HCEC 1CT (cell line): ENCODE results near the gene NUBP2.
A peak's percentile ranks its signal among the peaks of the same experiment; 100 is the strongest.

Experiments
- DNase-seq: peaks from one replicate; pipeline ENCODE4 v3.0.0-alpha.2; 2017

NUBP2 gene

DNA sequence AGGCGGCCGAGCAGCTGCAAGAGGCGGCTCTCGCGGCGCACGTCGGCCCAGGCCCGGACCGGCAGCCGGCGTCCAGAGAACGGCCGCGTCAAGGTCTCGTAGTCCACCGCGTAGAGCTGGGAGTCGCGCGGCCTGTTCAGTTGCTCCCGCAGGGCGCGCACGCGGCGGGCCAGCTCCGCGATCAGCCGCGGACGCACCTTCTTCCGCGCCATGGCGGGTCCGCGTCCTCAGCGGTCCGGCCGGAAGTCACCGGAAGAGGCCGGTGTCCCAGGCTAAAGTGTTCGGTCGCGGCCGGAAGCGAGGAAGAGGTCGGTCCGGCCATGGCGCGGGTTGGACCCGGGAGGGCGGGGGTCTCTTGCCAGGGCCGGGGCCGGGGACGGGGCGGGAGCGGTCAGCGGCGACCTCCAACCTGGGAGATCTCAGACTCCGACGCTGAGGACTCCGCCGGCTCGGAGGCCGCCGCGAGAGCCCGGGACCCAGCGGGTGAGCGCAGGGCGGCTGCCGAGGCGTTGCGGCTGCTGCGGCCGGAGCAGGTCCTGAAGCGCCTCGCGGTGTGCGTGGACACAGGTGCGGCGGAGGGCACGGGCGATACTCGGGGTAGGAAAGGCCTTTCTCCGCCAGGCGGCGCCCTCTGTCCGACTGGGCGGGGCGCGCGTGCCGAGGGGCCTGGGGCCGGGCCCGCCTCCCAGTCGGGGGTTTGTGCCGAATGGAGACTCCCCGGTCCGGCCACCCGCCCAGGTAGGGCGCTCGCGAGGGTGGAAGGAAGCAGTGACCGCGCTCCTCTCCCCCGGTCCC lies 9.7 kb upstream of the NUBP2 start, which contains the start of gene MRPS34:
Gene MRPS34, minus strand, starts transcription at position 227 of the 795 bp plus-strand sequence. Its CDS starts 15 bp downstream, at position 212.
- peak; percentile 82 for DNase-seq

DNA sequence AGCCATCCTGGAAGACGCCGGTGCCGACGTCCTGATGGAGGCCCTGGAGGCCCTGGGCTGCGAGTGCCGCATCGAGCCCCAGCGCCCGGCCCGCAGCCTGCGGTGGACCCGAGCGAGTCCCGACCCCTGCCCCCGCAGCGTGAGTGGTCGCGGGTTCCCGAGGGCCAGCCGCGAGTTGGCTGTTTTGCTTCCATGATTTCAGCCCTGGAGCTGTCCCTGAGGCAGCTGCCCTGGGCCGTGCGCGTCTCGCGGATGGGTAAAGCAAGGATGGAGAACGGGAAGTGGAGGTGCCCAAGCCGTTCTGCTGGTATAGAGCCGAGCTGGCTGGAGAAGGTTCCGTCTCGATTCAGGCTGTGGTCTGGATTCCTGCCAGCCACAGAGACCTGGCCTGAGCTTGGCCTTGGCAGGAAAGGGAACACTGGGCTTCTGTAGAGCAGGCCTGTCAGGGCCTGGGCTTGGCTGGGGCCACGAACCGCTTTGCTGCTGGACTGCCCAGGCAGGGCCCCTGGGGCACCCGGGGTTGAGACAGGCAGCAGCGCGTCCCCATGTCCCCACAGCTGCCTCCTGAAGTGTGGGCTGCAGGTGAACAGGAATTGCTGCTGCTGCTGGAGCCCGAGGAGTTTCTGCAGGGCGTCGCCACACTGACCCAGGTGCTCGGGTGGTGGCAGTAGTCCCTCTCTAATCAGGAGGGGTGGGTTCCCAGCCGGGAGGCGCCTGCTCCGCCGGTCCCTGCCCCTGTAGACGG lies 8.9 kb upstream of the NUBP2 start:
- DNase-seq: no peak

DNA sequence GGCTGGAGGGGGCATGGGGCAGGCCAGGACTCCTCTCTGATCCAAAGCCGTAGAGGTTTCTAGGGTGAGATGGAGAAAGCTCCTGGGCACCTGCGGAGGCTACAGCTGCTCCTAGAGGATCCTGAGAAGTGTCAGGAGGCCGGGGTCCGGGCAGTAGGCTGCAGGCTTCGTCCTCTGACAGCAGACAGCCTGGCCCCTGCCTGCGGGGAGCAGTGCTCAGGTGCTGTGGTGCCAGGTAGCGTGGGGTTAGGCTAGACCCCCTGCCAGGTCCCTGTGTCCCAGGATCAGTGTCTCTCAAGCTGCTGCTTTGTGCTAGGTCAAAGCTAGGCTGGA lies 8.3 kb upstream of the NUBP2 start:
- no peak for DNase-seq

DNA sequence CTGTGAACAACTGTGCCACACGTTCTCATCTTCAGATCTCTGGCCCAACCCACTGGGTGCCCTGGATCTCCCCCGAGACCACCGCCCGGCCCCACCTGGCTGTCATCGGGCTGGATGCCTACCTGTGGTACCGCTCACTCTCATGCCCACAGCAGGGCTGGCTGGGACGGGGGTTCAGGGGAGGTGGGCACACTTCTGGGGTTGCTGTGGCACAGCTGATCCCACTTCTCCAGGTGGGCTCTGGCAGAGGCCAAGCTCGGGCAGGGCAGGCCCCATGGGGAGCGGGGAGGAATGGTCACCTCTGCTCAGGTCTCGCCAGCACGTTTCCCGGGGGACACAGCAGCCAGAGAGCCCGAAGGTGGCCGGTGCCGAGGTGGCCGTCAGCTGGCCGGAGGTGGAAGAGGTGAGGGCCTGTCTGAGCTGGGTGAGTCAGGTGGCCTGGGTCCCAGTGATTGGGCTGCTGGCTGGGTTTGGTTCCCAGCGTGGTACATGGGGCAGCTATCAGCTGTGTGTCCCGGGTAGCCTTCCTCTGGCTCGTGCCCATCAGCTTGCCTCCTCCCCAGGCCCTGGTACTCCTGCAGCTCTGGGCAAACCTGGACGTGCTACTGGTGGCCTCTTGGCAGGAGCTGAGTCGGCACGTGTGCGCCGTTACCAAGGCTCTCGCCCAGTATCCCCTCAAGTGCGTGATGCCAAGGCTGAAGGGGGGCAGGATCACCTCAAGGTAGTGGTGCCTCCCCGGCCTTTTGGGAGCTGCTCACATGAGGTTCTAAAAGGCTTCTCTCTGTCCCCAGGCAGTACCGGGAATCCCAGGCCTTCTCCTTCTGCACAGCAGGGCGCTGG lies 7.5 kb upstream of the NUBP2 start:
- no peak for DNase-seq

DNA sequence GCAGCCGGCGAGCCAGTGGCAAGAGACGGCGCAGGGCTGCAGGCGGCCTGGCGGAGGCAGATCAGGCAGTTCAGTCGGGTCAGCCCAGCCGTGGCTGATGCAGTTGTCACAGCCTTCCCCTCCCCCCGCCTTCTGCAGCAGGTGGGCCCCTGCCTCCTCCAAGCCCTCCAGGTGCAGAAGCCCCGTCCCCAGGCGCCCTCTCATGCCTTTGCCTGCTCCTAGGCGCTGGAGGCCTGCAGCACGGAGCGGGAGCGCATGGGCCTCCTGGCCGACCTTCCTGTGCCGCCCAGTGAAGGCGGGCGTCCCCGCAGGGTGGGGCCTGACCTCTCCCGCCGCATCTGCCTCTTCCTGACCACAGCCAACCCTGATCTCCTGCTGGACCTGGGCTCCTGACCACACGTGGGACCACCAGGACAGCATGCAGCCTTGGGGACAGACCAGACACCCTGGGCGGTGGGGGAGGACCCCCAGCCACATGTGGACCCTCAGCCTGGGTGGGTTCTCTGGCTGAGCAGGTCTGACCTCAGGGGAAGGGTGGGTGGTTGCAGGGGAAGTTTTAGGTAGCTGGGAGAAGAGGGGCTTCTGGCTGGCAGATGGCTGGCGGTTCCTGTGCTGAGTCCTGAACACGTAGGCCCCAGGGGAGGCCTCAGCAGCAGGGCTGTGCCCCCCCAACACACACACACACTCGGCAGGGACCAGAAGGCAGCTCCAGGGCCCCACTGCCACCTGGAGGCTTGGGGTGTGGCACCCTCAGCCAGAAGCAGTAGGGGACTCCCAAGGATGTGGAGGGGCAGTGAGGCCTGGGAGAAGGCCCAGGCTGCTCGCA lies 6.7 kb upstream of the NUBP2 start:
- DNase-seq: no peak

DNA sequence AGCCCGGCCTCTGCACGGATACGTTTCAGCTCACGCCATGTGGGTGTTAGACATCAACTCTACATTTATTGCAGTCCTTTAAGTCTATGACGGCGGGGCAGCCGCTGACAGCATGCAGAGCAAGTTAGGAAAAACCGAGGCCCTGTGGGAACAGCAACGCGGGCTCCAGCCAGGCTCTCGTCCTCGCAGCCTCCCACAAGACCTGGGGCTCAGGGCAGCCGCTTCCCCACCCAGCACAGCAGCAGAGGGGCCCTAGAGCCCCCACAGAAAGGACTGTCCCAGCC lies 6.1 kb upstream of the NUBP2 start:
- DNase-seq: no peak

DNA sequence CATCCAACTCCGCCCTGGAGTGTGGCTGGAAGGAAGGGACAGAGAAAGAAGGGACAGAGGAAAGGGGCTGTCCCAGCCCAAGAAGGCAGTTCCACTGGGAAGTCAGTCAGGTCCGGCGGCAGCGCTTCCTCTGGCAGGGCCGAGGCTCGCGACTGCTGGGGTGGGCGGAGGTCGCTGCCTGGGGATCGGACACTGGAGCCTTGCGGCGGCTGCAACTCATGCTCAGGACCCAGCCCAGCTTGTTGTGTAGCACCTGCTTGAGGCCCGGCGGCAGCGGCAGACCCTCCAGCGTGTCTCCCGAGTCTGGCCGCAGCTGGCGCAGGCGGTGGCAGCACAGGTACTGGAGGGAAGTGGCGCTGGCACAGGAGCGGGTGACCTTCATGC lies 5.8 kb upstream of the NUBP2 start:
- no peak for DNase-seq

DNA sequence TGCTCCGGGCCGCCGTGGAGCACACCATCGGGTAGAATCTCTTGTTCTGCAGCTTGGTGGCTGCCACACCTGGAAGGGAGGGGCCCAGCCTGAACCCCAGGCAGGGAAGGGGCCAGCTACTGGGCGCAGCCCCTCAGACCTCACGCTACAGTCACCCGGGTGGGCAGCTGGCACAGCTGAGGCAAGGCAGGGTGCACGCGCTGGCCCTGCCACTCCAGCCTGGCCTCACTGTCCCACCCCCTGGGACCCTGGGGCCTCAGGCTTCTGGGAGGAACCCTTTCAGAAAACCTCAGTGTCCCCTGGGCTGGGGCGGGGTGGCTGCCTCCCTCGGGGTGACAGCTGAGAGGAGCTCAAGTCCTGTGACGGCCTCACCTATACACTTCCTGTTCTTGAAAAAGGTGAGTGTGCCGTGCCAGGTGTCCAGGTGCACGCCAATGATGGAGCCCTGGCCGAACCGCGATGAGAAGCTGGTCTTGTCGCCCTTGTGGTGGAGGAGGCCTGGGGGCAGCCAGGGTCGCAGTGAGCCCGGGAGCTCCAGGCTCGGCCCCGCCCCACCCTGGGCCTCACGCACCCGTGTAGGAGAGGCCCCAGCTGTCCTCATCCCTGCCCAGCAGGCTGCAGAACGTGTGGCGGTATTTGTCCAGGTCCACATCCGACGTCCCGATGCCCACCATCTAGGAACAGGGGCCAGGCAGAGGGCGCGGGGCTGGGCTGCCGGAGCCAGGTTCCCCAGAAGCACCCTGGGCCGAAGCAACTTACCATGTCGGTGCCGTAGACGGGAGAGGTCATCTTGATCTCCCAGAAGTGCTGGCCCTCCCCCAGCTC lies 5.2 kb upstream of the NUBP2 start:
- no peak for DNase-seq

DNA sequence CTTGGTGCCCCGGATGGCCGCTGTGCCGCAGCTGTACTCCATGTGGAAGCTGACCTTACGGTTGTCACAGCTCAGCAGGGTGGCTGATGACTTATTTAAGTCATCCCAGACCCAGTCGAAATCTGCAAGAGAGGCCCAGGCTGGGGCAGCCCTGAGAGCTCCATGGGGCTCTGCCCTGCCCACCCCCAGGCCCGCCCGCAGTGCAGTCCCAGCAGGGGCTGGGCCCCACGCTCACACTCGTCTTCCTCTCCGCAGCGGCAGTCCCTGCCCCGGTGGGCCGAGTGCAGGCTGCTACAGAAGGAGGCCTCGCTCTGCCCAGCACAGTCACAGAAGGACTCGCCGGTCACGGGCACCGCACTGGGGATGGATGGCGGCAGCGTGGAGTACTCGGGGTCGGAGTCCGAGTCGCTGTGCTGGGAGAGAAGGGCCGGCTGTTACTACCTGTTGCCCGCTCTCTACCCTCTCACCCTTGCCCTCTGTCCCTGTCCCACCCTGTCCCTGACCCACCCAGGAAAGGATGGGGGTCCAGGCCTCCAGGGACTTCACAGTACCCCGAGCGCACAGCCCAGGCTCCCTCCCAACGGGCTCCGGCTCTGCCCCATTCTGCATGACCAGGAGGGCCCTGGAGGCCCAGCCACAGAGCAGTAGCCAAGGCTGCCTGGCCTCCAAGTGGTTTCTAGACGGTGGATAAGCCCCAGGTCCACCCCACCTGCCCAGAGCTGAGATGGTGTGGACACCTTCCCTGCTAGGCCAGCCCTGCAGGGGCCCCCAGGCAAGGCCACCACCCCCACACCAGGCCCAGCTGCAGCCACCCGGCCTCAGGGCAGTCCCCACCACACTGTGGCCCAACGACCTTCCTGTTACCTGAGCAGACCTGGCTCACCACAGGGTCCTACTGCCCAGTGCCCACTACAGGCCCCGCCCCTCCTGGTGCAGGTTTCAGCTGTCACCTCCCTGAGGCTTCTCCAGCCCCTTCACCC lies 4.3 kb upstream of the NUBP2 start:
- DNase-seq: no peak

DNA sequence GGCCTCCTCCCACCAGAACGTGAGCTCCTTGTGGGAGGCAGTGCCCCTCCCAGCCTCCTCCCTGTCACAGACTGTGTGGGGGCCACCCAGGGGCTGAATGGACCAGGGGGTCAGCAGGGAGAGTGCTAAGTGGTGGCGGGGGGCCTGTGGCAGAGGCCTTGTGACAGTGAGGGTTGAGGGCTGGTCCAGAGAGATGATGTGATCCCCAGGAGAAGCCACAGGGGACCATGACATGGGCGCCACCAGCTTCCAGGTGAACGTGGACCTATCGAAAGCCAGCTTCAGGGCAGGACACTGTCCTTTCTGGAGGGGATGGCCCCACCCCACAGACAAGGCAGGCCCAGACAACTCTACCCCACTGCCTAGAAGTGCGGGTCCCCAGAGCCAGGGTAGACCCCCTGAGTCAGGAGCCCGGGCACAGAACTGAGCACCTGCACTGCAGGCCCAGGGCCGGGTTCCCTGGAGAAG lies 3.5 kb upstream of the NUBP2 start:
- no peak for DNase-seq

DNA sequence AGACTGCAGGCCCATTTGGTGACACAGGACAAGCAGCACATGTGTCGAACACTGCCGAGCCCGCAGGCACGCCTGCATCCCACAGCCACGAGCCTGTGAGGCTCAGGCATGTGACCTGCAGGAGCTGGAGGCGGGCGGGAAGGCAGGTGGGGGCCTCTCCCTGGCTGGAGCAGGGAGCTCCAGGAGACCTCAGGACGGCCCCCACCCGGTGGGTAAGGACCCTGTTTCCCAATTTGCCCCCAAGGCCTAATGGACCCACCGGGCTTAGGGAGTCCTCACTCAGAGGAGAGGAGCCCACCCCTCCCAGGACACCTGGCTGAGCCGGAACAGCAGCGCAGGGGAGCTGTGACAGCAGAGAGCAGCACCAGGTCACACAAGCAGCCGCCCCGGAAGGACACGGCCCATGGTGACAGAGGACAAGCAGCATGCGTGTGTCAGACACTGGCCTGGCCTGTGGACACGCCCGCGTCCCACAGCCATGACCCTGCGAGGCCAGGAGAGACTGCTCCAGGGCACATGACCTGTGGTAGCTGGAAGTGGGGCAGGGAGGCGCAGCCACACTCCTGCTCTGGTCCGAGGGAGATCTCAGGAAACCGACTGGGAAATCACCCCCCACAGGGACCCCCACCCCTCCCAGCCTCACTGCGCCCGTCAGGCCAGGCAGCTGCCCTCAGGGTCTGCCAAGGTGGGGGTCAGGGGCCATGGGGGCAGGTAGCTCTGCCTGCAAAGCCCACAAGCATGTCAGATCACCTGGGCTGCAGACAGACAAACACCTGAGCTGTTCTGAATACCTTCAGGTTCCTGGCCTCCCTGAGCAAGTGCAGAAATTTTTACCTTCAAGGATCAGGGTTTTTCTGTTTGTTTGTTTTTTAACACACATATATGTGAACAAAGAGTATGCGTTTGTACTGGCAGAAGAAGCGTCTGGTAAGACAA lies 2.8 kb upstream of the NUBP2 start:
- DNase-seq: no peak

DNA sequence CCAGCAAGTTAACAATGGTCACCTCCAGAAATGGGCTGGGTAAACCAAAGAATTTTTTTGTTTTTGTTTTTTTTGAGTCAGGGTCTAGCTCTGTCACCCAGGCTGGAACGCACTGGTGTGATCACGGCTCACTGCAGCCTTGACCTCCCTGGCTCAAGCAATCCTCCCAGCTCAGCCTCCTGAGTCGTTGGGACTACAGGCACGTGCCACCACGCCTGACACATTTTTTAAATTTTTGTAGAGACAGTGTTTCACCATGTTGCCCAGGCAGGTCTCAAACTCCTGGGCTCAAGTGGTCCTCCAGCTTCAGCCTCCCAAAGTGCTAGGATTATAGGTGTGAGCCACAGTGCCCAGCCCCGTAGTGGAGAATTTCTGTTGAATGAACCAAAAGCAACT lies 2.1 kb upstream of the NUBP2 start:
- no peak for DNase-seq

DNA sequence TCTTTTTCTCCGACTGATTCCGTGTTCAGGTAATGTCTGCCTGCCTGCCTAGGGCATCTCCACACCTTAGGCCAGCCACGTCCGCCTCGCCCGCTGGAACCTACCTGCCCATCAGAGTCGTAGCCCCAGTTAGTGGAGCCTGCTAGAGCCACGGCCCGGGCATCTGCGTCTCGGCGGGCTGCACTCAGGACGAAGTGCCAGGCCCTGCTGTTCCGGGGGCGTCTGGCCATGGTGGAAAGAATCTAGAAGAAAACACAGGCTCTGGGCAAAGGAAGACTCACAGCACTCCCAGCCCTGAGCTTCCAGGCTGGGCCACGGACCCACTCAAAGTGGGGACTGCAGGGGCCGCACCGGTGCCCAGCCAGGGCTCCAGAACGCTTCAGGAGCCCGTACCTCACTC lies 1.5 kb upstream of the NUBP2 start:
- DNase-seq: no peak

DNA sequence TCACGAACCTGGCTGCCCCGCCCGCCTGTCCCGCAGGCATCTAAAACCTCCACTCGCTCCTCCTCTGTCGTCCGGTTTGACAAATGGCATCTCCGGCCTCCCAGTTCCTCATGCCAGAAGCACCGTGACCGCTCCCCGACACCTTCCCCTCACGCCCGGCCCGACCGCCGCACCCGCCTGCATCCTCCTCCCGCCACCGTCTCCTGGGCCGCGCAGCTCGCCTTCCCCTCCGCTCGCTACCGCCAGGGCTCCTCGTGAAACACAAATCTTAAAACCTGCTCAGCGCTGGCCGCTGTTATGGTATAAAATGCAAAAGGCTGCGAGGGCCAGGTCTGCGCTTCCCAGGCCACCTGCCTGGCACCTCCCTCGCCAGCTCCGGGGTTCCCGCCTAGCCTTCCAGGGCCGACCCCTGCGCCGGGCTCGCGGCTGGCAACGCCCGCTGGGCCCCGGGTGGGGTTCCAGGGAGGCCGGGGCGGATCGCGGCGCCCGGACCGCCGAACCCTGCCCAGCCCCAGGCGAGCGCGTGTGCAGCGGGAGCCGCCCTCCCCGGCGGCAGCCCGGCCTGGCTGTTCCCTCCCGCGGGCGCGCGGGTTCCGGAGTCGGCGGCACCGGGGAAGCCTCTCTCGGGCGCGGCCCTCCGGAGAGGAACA lies 877 bp upstream of the NUBP2 start:
- peak; percentile 23 for DNase-seq

DNA sequence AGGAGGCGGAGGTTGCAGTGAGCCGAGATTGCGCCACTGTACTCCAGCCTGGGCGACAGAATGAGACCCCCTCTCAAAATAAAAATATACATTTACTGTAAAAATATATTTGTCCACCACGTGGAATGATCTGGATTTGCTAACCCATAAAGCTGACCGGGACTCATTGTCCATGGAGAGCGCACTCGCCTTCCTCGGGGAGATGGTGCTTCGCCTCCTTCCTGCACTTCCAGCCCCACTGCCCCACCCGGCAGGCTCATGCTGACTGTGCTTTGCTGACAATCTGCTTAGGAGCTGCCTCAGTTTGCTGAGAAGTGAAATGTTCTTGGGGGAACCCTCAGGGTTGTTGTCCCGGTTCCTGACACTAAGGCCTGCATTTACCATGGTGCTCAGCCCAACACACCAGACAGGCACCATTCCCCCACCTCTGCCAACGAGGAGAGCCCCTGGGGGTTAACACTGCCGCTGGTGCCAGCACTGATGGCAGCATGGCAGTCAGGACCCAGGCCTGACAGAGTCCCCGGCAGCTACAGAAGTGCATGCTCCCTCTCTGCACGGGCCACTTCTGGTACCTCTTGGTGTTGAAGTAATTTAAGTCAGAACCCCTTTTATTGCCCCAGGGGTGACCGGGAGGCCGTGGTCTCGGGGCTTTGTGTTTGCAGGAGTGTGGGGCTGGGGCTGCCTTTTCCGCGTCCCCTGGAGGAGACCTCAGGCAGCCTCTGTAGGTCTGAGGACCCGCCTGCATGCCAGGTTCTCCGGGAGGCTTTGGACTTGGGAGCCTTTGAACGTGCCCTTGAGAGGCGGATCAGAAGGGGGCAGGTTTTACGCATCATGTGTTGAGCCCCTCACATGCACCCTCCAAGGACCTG lies 2.5 kb downstream of the NUBP2 start:
- no peak for DNase-seq

DNA sequence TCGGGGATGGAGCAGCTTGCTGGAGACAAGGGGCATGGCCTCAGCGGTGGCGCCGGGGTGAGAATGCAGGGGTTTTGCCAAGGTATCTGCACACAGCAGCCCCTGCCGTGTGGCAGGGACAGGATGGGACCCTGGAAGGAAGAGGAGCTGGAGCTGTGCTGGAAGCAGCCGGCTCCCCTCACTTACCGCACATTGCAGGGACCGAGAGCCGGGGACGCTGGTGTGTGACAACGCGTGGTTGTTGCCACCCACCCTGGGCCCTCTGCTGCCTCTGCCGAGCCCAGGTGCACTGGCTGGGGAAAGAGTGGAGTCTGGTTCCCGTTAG lies 3.0 kb downstream of the NUBP2 start:
- no peak for DNase-seq

DNA sequence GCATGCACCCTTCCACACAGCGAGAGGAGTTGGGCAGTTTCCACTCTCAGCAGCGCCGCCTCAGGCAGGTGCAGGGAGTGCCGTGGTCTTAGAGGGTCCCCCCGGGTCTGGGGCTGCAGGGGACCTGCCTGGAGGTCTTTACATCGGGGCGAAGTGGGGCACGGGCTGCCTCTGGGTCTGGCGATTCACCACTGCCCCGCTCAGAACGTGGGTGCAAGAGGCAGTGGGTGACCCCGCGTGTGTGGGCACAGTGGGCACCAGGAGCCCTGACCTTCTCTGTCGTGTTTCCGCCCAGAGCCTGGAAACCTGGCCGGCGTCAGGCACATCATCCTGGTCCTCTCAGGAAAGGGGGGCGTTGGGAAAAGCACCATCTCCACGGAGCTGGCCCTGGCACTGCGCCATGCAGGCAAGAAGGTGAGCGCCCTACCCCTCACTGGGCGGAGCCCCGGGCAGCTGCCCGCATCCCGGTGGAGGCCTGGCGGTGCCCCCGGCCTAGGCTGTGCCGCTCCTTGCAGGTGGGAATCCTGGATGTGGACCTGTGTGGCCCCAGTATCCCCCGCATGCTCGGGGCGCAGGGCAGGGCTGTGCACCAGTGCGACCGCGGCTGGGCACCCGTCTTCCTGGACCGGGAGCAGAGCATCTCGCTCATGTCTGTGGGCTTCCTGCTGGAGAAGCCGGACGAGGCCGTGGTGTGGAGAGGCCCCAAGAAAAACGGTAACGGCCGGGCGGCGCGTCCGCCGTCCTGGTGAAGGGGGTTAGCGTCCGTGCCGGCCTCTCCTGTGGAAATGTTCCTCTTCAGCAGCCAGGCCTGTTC lies 3.7 kb downstream of the NUBP2 start:
- DNase-seq: no peak

DNA sequence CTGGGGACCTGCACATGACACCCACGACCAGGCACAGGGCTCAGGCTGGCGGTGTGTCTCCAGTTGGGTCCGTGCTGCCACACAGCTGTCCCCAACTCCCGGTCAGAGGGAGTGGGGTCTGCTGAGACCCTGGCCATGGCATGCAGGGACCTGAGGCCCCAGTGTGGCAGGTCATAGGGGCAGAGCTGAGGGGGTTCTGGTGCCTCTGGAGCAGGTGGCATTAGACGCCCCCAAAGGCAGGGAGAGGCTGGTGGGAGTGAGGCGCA lies 4.2 kb downstream of the NUBP2 start:
- no peak for DNase-seq
